GM21447 (cell line): ENCODE data around the gene SH3GL1.

Source experiments
- ATAC-seq: cut with Tn5 transposase; IDR thresholded peaks from one replicate; pipeline ENCODE4 v1.9.1; 2021; ENCODE audit not compliant: unreplicated experiment

The SH3GL1 gene

GRCh38 chr19:4322942-4323665 is 77.2 kb downstream of the SH3GL1 start:
- ATAC-seq = no peak

GRCh38 chr19:4320419-4320818 is 79.9 kb downstream of the SH3GL1 start:
- no peak for ATAC-seq

- ATAC-seq = no peak
Measured at GRCh38 chr19:4319067-4319718, 81.2 kb downstream of the SH3GL1 start.

- no peak for ATAC-seq
Measured at GRCh38 chr19:4318460-4318859, 81.9 kb downstream of the SH3GL1 start.

GRCh38 chr19:4316956-4317355 is 83.4 kb downstream of the SH3GL1 start:
- no peak for ATAC-seq

DNA sequence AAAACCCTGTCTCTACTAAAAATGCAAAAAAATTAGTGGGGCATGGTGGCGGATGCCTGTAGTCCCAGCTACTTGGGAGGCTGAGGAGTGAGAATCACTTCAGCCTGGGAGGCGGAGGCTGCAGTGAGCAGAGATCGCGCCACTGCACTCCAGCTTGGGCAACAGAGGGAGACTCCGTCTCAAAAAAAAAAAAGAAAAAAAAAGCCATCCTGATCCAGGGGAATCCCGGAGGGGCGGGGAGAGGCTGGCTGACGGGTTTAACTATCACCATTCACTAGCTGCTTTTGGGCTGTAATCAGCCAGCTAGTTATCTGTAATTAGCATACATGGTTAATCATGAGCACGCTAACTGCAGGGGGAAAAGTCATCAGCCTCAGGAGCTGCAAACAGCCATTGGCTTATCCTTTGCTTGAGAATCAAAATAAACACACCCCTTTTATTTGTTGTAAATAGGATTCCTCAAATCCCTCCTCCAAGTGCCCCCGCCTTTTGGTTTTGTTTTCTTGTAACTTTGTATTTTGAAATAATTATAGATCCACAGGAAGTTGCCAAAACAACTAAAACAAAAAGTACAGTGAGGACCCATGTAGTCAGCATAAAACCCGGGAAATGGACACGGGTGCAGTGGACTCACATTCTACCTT is 86.4 kb downstream of the SH3GL1 start:
- no peak for ATAC-seq
